ENCODE data around the gene SORCS1. TPM values are rescaled to one million over a fixed set of nuclear protein-coding genes. Genes with fewer than 3 reads are reported as not detected.

SORCS1 gene
- total RNA-seq, 1 experiment from 2014 or later, result not detected

GRCh38 chr10:106877574-106877973, 286.9 kb downstream of the SORCS1 start:
- Histone ChIP-seq H4K20me1 (ENCODE audit: insufficient read depth) (no peaks in the 10 kb centered on the region), H3K4me1 (ENCODE audit: control insufficient read depth in 1 of 2, insufficient read depth in 2 of 2, low read length in 2 of 2) (no peaks in the 10 kb centered on the region), H3K27me3 (ENCODE audit: insufficient read depth, low read length) (no peaks in the 10 kb centered on the region), H3K36me3 (ENCODE audit: control insufficient read depth in 1 of 2, insufficient read depth in 2 of 2, low read length in 2 of 2) (no peaks in the 10 kb centered on the region), H3K9me3 (ENCODE audit: control insufficient read depth in 1 of 2, insufficient read depth in 1 of 2, low read depth in 1 of 2, low read length in 2 of 2) (peaks cover 28 to 31% of the 10 kb centered on the region in 2 experiments; a peak in 2 of 4 replicates), H3K4me3 (replicated peaks in 1 of 2; ENCODE audit: low read depth in 1 of 2, low read length in 2 of 2) (no peak overlapping the region), H3K9me2 (ENCODE audit: insufficient read depth) (no peaks in the 10 kb centered on the region), H3K27ac (ENCODE audit: low read depth, low read length) (no peak overlapping the region), H3K9ac (ENCODE audit: low read length) (no peak overlapping the region), H2AFZ (ENCODE audit: low read depth, low read length, poor library complexity, severe bottlenecking) (no peak overlapping the region), H3K4me2 (ENCODE audit: low read length) (no peak overlapping the region), H3K79me2 (ENCODE audit: insufficient read depth, low read length) (no peaks in the 10 kb centered on the region)
- ChIA-PET CTCF (no interaction called here), RAD21 (ENCODE audit: low non-redundant PET in 1 of 2, low total read pairs in 2 of 2, uncharacterized antibody in 2 of 2, unreplicated experiment in 2 of 2) (no interaction called here), POLR2A (no interaction called here)
- no peak for TF ChIP-seq ZBTB33 (IDR thresholded peaks at IDR 0.05; ENCODE audit: extremely low read depth, insufficient replicate concordance, low read length)
- no peak for TF ChIP-seq CEBPB (IDR thresholded peaks at IDR 0.05; ENCODE audit: low read depth)
- no peak for TF ChIP-seq SRF (IDR thresholded peaks at IDR 0.05; ENCODE audit: low read depth)
- TF ChIP-seq FOSL1 (IDR thresholded peaks at IDR 0.05; ENCODE audit: low read depth), result no peak
- TF ChIP-seq SP1 (IDR thresholded peaks at IDR 0.05; ENCODE audit: low read depth), result no peak
- TF ChIP-seq MAX (IDR thresholded peaks at IDR 0.05), result no peak
- no peak for TF ChIP-seq ATF3 (IDR thresholded peaks at IDR 0.05)
- no peak for TF ChIP-seq EGR1 (IDR thresholded peaks at IDR 0.05; ENCODE audit: low read depth)
- TF ChIP-seq SIN3A (IDR thresholded peaks at IDR 0.05; ENCODE audit: low read depth), result no peak
- TF ChIP-seq POLR2A (IDR thresholded peaks at IDR 0.05; ENCODE audit: borderline replicate concordance, extremely low read depth, insufficient read depth, insufficient read length), result no peak
- TF ChIP-seq ELF1 (IDR thresholded peaks at IDR 0.05; ENCODE audit: borderline replicate concordance, low read depth), result no peak
- no TSS peak for BruUV-seq (replicated peaks)
- intact Hi-C loops (cut with micrococcal nuclease), result no loop called here
- DNase-seq (ENCODE audit: low read depth, low spot score) (no peak), ATAC-seq (no peak)

Data from HCT116 (cell line).